ENCODE results near the gene CDH20.

GRCh38 chr18:61580046-61580445 lies 246.8 kb downstream of the CDH20 start:
- TF ChIP-seq TAF1 (IDR thresholded peaks at IDR 0.05; ENCODE audit: borderline replicate concordance, insufficient read depth, low read length) (no peak), POLR2AphosphoS5 (IDR thresholded peaks at IDR 0.05; ENCODE audit: low read depth, low read length) (no peak)

Measured in PFSK-1 (cell line).